IMR-90 (cell line): Measurements from ENCODE around the gene TMEM163. TPM values are rescaled to one million over a fixed set of nuclear protein-coding genes. Genes with fewer than 3 reads are reported as not detected.

Source experiments
- ATAC-seq: fragments of 200-7000 bp; cut with Tn5 transposase; 2 replicates; pipeline ENCODE4 v1.9.1; 2020; ENCODE audit warnings: low read depth, mild to moderate bottlenecking, moderate library complexity
- BruUV-seq: library from RNA; stranded (reverse); fragments of 400-500 nt; replicated peaks from 2 replicates; lab custom pipeline; 2021; lab: Mats Ljungman, UMichigan
- CTCF ChIA-PET: fragments of 300-600 bp; formaldehyde crosslinking; extraction: SDS; loops from one replicate; lab custom pipeline; 2021; ENCODE audit warnings: antibody characterized with exemption; lab: Yijun Ruan, JAX
- POLR2A ChIA-PET: fragments of 300-600 bp; sonication (Branson Sonifier 250); formaldehyde crosslinking; loops from one replicate; lab custom pipeline; 2022; ENCODE audit warnings: antibody characterized with exemption; ENCODE audit not compliant: unreplicated experiment; lab: Charles Lee
- DNase-seq: peaks from one replicate; pipeline ENCODE4 v3.0.0; 2013
- H2AFZ ChIP-seq: replicated peaks from 2 replicates; pipeline ENCODE3; 2013; ENCODE audit warnings: low read length, mild to moderate bottlenecking; ENCODE audit not compliant: poor library complexity
- H2AK5ac ChIP-seq: 2 replicates; pipeline ENCODE4 v1.6.1; 2013; ENCODE audit warnings: low read depth, low read length, inconsistent platforms
- H2AK9ac ChIP-seq: replicated peaks from 2 replicates; pipeline ENCODE3; 2013; ENCODE audit warnings: mild to moderate bottlenecking, low read depth, low read length, moderate library complexity; ENCODE audit not compliant: poor library complexity
- H2BK120ac ChIP-seq: 2 replicates; pipeline ENCODE4 v1.6.1; 2013; ENCODE audit warnings: low read depth, low read length, inconsistent platforms
- H2BK15ac ChIP-seq: 3 replicates; pipeline ENCODE4 v1.6.1; 2013; ENCODE audit warnings: low read depth, low read length, inconsistent platforms
- H2BK20ac ChIP-seq: 2 replicates; pipeline ENCODE4 v1.6.1; 2013; ENCODE audit warnings: low read depth, mild to moderate bottlenecking, inconsistent platforms, low read length, moderate library complexity
- H2BK5ac ChIP-seq: 2 replicates; pipeline ENCODE4 v1.6.1; 2013; ENCODE audit warnings: mild to moderate bottlenecking, low read depth, low read length, inconsistent platforms; ENCODE audit not compliant: poor library complexity, severe bottlenecking
- H3K14ac ChIP-seq: replicated peaks from 2 replicates; pipeline ENCODE4 v1.6.1; 2013; ENCODE audit warnings: low read depth, low read length, inconsistent platforms
- H3K18ac ChIP-seq: 2 replicates; pipeline ENCODE4 v1.6.1; 2013; ENCODE audit warnings: low read depth, low read length, control low read depth
- H3K23ac ChIP-seq: 2 replicates; pipeline ENCODE4 v1.6.1; 2013; ENCODE audit warnings: low read depth, low read length, inconsistent platforms
- H3K27ac ChIP-seq: 2 replicates; pipeline ENCODE4 v1.5.1; 2013; ENCODE audit warnings: mild to moderate bottlenecking, control low read depth, low read length; ENCODE audit not compliant: insufficient read depth
- H3K27me3 ChIP-seq: 2 replicates; pipeline ENCODE4 v1.6.1; 2013; ENCODE audit warnings: low read length; ENCODE audit not compliant: control insufficient read depth, insufficient read depth
- H3K36me3 ChIP-seq: 2 replicates; pipeline ENCODE4 v1.6.1; 2013; ENCODE audit warnings: low read length, mixed read lengths; ENCODE audit not compliant: control insufficient read depth, insufficient read depth
- H3K4ac ChIP-seq: 2 replicates; pipeline ENCODE4 v1.6.1; 2013; ENCODE audit warnings: low read depth, low read length, inconsistent platforms
- H3K4me1 ChIP-seq: 2 replicates; pipeline ENCODE4 v1.6.1; 2013; ENCODE audit warnings: low read length, mixed read lengths; ENCODE audit not compliant: control insufficient read depth, insufficient read depth
- H3K4me2 ChIP-seq: 2 replicates; pipeline ENCODE4 v1.6.1; 2013; ENCODE audit warnings: low read depth, mild to moderate bottlenecking, control low read depth, low read length, moderate library complexity
- H3K4me3 ChIP-seq: 2 replicates; pipeline ENCODE4 v1.5.1; 2013; ENCODE audit warnings: low read depth, mild to moderate bottlenecking, control low read depth, low read length, moderate library complexity; ENCODE audit not compliant: insufficient read depth
- H3K56ac ChIP-seq: 2 replicates; pipeline ENCODE4 v1.6.1; 2013; ENCODE audit warnings: low read length, inconsistent platforms; ENCODE audit not compliant: insufficient read depth; ENCODE audit errors: extremely low read depth
- H3K79me1 ChIP-seq, 2 experiments: 2 replicates each; pipeline ENCODE4 v1.6.1; 2013; ENCODE audit warnings: low read length in 2 of 2, inconsistent platforms in 1 of 2, low read depth in 1 of 2
- H3K9ac ChIP-seq: 2 replicates; pipeline ENCODE4 v1.6.1; 2013; ENCODE audit warnings: low read depth, low read length, control low read depth
- H3K9me1 ChIP-seq: 2 replicates; pipeline ENCODE4 v1.6.1; 2013; ENCODE audit warnings: low read length, inconsistent platforms; ENCODE audit not compliant: insufficient read depth
- H3K9me3 ChIP-seq: 2 replicates; pipeline ENCODE4 v1.6.1; 2013; ENCODE audit warnings: low read length; ENCODE audit not compliant: control insufficient read depth, insufficient read depth
- H4K20me1 ChIP-seq: 2 replicates; pipeline ENCODE4 v1.6.1; 2013; ENCODE audit warnings: low read length, inconsistent platforms; ENCODE audit not compliant: insufficient read depth
- H4K5ac ChIP-seq: 2 replicates; pipeline ENCODE4 v1.6.1; 2013; ENCODE audit warnings: mild to moderate bottlenecking, low read depth, low read length, control low read depth
- H4K8ac ChIP-seq, 2 experiments: 2 replicates each; pipeline ENCODE4 v1.6.1; 2013; ENCODE audit warnings: low read depth in 2 of 2, low read length in 2 of 2, control low read depth in 1 of 2, inconsistent platforms in 1 of 2
- H4K91ac ChIP-seq: 2 replicates; pipeline ENCODE4 v1.6.1; 2013; ENCODE audit warnings: low read depth, low read length, inconsistent platforms; ENCODE audit not compliant: insufficient read depth
- BHLHE40 ChIP-seq: fragments of 150-350 bp; IDR thresholded peaks from 2 replicates; pipeline ENCODE4 v1.6.1; 2016; ENCODE audit warnings: mild to moderate bottlenecking, low read depth, low read length
- CEBPB ChIP-seq: IDR thresholded peaks from 2 replicates; pipeline ENCODE4 v1.6.1; 2012; ENCODE audit warnings: low read depth, low read length, improper control_type of control experiment
- CHD1 ChIP-seq: IDR thresholded peaks from 2 replicates; pipeline ENCODE4 v1.6.1; 2012; ENCODE audit warnings: low read depth, low read length, improper control_type of control experiment
- FOS ChIP-seq: fragments of 150-350 bp; IDR thresholded peaks from 2 replicates; pipeline ENCODE4 v1.6.1; 2016; ENCODE audit warnings: low read depth, low read length
- MAFK ChIP-seq: IDR thresholded peaks from 2 replicates; pipeline ENCODE4 v1.6.1; 2012; ENCODE audit warnings: low read depth, low read length, improper control_type of control experiment
- MAZ ChIP-seq: IDR thresholded peaks from 2 replicates; pipeline ENCODE4 v1.6.1; 2012; ENCODE audit warnings: low read depth, mild to moderate bottlenecking, low read length, improper control_type of control experiment, moderate library complexity, borderline replicate concordance
- NFE2L2 ChIP-seq: fragments of 150-350 bp; IDR thresholded peaks from 2 replicates; pipeline ENCODE4 v1.6.1; 2016; ENCODE audit warnings: low read depth, mild to moderate bottlenecking, low read length
- POLR2A ChIP-seq: IDR thresholded peaks from 2 replicates; pipeline ENCODE4 v1.6.1; 2012; ENCODE audit warnings: mild to moderate bottlenecking, low read depth, low read length
- RAD21 ChIP-seq: IDR thresholded peaks from 2 replicates; pipeline ENCODE4 v1.6.1; 2012; ENCODE audit warnings: low read length, improper control_type of control experiment
- RCOR1 ChIP-seq: IDR thresholded peaks from 2 replicates; pipeline ENCODE4 v1.6.1; 2012; ENCODE audit warnings: mild to moderate bottlenecking, low read length, improper control_type of control experiment; ENCODE audit not compliant: insufficient replicate concordance
- RFX5 ChIP-seq: IDR thresholded peaks from 2 replicates; pipeline ENCODE4 v1.8.0; 2012; ENCODE audit warnings: low read depth, mild to moderate bottlenecking, low read length, moderate library complexity
- SMC3 ChIP-seq: fragments of 150-350 bp; IDR thresholded peaks from 2 replicates; pipeline ENCODE4 v1.6.1; 2016; ENCODE audit warnings: low read depth, mild to moderate bottlenecking, antibody characterized with exemption, low read length, moderate library complexity
- WGBS, 2 experiments: methylation state at CpG; one replicate each; pipeline versions ENCODE4 v1.1.5 to v1.1.7; 2013; ENCODE audit warnings: missing lambda C conversion rate in 2 of 2; ENCODE audit not compliant: insufficient read length in 1 of 2; ENCODE audit errors: extremely low coverage in 2 of 2; 5-methylcytosine and 5-hydroxymethylcytosine counted together
- dilution Hi-C: fragments of 300-500 bp; cut with HindIII; formaldehyde crosslinking; loops from one replicate; pipeline ENCODE4 v1.14.3; 2018; ENCODE audit warnings: low sequenced_read_pairs; ENCODE audit not compliant: unreplicated experiment
- in situ Hi-C: fragments of 300-500 bp; cut with MboI; formaldehyde crosslinking; loops from 3 replicates; pipeline ENCODE4 v1.14.3; 2019; ENCODE audit warnings: low sequenced_read_pairs, inconsistent platforms, mixed read lengths
- intact Hi-C: fragments of 100-400 bp; cut with micrococcal nuclease; formaldehyde crosslinking; loops from 2 replicates; pipeline ENCODE4 v1.10.0; 2022
- polyA plus RNA-seq, 3 experiments: library from polyadenylated mRNA; depleted of rRNA; stranded (reverse); fragments of >200 nt; gene quantifications; 2 replicates each; pipeline ENCODE4 v1.2.3, GENCODE V29; 2012; ENCODE audit warnings: low replicate concordance in 1 of 3
- total RNA-seq: library from RNA; depleted of rRNA; stranded (reverse); fragments of >200 nt; gene quantifications from 2 replicates; pipeline ENCODE4 v1.2.3, GENCODE V29; 2012
- TF ChIP-seq, protein P1 (sequence below): conservative IDR thresholded peaks from 2 replicates; pipeline ENCODE4 v1.5.1; 2012; ENCODE audit warnings: mild to moderate bottlenecking, low read depth, low read length, improper control_type of control experiment
- TF ChIP-seq, protein P2 (sequence below): fragments of 150-350 bp; IDR thresholded peaks from 2 replicates; pipeline ENCODE4 v1.6.1; 2017; ENCODE audit warnings: mild to moderate bottlenecking, antibody characterized with exemption, low read length, low read depth
- TF ChIP-seq, protein P3 (sequence below): fragments of 150-350 bp; IDR thresholded peaks from 2 replicates; pipeline ENCODE4 v1.6.1; 2016; ENCODE audit warnings: low read depth, mild to moderate bottlenecking, low read length, moderate library complexity, borderline replicate concordance

The TMEM163 gene
- total and polyA plus RNA-seq, 2 of the 4 experiments (the other 2 are of a cell fraction) = not detected

DNA sequence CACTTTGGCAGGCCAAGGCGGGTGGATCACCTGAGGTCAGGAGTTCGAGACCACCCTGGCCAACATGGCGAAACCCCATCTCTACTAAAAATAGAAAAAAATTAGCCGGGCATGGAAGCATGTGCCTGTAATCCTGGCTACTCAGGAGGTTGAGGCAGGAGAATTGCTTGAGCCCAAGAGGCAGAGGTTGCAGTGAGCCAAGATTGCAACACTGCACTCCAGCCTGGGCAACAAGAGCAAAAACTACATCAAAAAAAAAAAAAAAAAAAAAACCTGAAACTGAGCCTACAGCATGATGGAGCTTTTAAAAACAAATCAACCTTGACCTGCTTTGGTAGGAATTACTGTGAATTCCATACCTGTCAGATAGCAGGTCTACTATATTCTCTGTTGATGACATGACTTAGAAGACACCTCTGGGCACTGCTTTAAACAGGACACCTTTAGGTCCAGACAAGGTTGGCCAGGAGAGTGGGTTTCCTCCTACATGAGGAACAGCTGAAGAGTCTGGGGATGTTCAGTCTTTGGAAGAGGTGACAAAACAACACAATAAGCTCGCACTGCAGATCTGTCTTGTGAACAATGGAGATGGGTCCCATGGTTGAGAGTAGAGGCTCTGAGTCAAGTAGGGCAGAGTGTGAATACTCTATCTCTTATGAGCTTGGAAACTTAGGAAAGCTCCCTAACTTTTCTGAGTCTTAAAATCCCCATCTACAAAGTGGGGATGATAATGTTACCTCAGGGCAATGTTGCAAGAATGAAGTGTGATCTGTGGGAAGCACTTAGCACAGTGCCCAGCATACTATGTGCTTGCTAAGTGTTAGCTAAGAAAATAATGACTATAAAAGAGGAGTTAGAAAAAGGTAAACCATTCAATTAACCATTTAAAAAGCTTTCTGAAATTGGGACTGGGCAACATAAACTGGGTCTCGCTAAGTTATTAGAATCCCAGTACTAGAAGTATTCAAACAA, 25.2 kb downstream of the TMEM163 start:
- DNase-seq = no peak
- Histone ChIP-seq H3K9me3 (no peaks in the 10 kb centered on the region), H3K9me1 (no peaks in the 10 kb centered on the region; the same call in 1 of the 2 replicates), H3K14ac (no peak overlapping the region), H4K5ac (no peak overlapping the region), H2BK15ac (no peak overlapping the region), H3K36me3 (no peaks in the 10 kb centered on the region), H4K91ac (no peak overlapping the region), H2BK120ac (no peak overlapping the region), H3K79me1 (no peaks in the 10 kb centered on the region), H3K23ac (no peak overlapping the region), H2AFZ (no peak overlapping the region), H2AK5ac (no peak overlapping the region), H3K27me3 (no peaks in the 10 kb centered on the region), H3K27ac (no peak overlapping the region), H3K4me3 (no peak overlapping the region), H4K20me1 (no peaks in the 10 kb centered on the region), H3K9ac (no peak overlapping the region), H4K8ac (no peak overlapping the region), H2BK5ac (no peak overlapping the region), H2AK9ac (no peak overlapping the region), H2BK20ac (no peak overlapping the region), H3K18ac (no peak overlapping the region), H3K4ac (no peak overlapping the region), H3K56ac (no peak overlapping the region), H3K4me2 (no peak overlapping the region), H3K4me1 (no peaks in the 10 kb centered on the region)
- intact Hi-C loops = no loop called here
- no TSS peak for BruUV-seq
- in situ Hi-C loops = no loop called here
- POLR2A ChIA-PET = no interaction called here
- CTCF ChIA-PET = no interaction called here
- WGBS, 2 experiments = no CpG with 5 or more reads among the region's 6 CpGs
- dilution Hi-C loops = no loop called here
- ATAC-seq = no peak
- TF ChIP-seq BHLHE40 (no peak), RFX5 (no peak), FOS (no peak), MAZ (no peak), MAFK (no peak), CEBPB (no peak), RCOR1 (no peak), POLR2A (no peak), RAD21 (no peak), SMC3 (no peak), NFE2L2 (no peak), CHD1 (no peak)
- TF ChIP-seq, protein P1, sequence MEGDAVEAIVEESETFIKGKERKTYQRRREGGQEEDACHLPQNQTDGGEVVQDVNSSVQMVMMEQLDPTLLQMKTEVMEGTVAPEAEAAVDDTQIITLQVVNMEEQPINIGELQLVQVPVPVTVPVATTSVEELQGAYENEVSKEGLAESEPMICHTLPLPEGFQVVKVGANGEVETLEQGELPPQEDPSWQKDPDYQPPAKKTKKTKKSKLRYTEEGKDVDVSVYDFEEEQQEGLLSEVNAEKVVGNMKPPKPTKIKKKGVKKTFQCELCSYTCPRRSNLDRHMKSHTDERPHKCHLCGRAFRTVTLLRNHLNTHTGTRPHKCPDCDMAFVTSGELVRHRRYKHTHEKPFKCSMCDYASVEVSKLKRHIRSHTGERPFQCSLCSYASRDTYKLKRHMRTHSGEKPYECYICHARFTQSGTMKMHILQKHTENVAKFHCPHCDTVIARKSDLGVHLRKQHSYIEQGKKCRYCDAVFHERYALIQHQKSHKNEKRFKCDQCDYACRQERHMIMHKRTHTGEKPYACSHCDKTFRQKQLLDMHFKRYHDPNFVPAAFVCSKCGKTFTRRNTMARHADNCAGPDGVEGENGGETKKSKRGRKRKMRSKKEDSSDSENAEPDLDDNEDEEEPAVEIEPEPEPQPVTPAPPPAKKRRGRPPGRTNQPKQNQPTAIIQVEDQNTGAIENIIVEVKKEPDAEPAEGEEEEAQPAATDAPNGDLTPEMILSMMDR = no peak
- TF ChIP-seq, protein P2, sequence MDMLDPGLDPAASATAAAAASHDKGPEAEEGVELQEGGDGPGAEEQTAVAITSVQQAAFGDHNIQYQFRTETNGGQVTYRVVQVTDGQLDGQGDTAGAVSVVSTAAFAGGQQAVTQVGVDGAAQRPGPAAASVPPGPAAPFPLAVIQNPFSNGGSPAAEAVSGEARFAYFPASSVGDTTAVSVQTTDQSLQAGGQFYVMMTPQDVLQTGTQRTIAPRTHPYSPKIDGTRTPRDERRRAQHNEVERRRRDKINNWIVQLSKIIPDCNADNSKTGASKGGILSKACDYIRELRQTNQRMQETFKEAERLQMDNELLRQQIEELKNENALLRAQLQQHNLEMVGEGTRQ = no peak
- TF ChIP-seq, protein P3, sequence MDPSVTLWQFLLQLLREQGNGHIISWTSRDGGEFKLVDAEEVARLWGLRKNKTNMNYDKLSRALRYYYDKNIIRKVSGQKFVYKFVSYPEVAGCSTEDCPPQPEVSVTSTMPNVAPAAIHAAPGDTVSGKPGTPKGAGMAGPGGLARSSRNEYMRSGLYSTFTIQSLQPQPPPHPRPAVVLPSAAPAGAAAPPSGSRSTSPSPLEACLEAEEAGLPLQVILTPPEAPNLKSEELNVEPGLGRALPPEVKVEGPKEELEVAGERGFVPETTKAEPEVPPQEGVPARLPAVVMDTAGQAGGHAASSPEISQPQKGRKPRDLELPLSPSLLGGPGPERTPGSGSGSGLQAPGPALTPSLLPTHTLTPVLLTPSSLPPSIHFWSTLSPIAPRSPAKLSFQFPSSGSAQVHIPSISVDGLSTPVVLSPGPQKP = no peak
